ENCODE results near the gene AJM1.
"Not testable (repeated sequence)": the region's sequence is repeated elsewhere in the genome, so short reads cannot be mapped to it uniquely, and the experiment has no call there.

The AJM1 gene

DNA sequence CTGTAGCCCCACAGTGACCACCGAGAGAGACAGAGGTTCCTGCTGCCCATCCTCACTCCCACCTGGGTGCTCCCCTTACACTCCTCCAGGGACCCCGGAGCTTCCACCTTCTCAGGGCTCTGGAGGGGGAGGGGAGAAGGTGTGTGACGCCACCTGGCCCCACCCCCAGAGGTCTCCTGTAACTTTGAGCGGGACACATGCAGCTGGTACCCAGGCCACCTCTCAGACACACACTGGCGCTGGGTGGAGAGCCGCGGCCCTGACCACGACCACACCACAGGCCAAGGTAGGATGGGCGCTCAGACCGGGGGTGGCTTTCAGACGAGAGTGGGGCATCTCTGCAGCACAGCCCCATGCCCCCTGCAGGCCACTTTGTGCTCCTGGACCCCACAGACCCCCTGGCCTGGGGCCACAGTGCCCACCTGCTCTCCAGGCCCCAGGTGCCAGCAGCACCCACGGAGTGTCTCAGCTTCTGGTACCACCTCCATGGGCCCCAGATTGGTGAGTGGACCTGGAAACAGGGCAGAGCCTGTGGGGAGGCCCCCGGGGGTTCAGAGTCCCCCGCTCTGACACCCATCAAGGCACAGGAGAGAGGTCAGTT, 14.4 kb downstream of the AJM1 start:
- DNase-seq = no peak

GRCh38 chr9:136857166-136857565, 14.9 kb downstream of the AJM1 start:
- no peak for DNase-seq

GRCh38 chr9:136857581-136858412, 15.5 kb downstream of the AJM1 start:
- no peak for DNase-seq

DNA sequence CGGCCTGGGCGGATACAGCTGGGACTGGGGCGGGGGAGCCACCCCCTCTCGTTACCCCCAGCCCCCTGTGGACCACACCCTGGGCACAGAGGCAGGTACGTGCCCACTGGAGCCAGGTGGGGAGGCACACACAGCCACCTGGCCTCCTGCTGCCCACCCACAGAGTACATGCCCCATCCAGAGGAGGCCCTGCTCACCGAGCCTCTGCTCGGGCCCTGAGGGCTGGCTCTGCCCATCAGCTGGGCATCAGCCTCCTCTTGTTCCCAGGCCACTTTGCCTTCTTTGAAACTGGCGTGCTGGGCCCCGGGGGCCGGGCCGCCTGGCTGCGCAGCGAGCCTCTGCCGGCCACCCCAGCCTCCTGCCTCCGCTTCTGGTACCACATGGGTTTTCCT, 16.2 kb downstream of the AJM1 start:
- no peak for DNase-seq

GRCh38 chr9:136858844-136859757, 16.8 kb downstream of the AJM1 start:
- DNase-seq = no peak

DNA sequence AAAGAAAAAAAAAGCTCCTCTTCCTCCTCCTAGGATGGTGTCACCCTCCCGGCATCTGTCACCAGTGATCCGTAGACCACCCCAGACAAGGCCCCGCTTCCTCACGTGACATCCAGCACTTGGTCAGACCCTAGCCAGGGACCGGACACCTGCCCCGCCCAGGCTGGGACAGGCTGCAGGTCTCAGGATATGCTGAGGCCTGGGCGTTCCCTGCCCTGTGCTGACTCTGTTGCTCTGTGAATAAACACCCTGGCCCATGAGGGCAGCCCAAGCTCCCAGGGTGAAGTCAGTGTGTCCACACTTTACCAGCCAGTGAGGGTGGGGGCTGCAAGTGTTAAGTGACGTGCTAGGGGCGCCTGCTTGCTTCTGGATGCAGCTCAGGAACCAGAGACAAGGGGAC, 18.3 kb downstream of the AJM1 start:
- DNase-seq = no peak

GRCh38 chr9:136860933-136861873, 18.9 kb downstream of the AJM1 start:
- no peak for DNase-seq

GRCh38 chr9:136861874-136862457, 19.7 kb downstream of the AJM1 start:
- DNase-seq = no peak

- DNase-seq = no peak
Measured at GRCh38 chr9:136862849-136863622, 20.8 kb downstream of the AJM1 start.

DNA sequence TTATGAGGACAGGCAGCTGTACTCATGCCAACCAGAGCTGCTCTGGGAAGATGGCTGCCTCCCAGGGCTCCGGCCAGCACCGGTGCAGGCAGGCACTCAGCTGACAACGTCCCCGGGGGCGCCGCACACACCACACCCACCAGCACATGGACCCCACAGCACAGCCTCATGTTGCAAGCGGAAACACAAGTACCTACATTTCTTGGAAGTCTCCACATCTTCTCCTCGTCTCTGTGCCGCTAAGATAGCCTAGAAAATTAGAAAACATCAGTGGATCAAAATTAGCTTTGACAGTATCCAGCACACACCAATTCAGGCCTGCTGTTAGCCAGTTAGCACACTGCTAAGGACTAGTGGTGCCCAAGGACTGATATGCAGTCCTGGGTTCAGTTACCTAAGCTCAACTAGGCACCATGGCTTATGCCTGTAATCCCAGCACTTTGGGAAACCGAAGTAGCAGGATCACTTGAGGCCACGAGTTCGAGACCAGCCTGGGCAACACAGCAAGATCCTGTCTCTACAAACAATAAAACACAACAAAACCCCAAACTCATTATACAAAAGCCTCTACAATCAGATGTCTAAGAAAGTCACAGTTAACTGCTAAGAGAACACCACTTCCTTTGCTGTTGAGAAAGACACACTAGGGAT, 21.5 kb downstream of the AJM1 start:
- no peak for DNase-seq

- DNase-seq = no peak
Measured at GRCh38 chr9:136865041-136865767, 22.9 kb downstream of the AJM1 start.

- no peak for DNase-seq
Measured at GRCh38 chr9:136865768-136866103, 23.5 kb downstream of the AJM1 start.

DNA sequence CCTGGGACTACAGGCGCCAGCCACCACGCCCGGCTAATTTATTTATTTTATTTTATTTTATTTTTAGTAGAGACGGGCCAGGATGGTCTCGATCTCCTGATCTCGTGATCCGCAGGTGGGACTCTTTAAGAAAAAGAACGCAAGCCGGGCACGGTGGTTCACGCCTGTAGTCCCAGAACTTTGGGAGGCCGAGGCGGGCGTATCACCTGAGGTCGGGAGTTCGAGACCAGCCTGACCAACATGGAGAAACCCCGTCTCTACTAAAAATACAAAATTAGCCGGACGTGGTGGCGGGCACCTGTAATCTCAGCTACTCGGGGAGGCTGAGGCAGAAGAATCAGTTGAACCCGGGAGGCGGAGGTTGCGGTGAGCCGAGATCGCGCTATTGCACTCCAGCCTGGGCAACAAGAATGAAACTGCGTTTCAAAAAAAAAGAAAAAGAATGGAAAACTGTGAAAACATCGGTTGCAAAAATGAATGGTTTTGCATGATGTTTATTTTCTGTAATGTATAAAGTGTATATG, 24.7 kb downstream of the AJM1 start:
- not testable (repeated sequence) for DNase-seq

GRCh38 chr9:136867480-136867879, 25.2 kb downstream of the AJM1 start:
- no peak for DNase-seq

- no peak for DNase-seq
Measured at GRCh38 chr9:136867917-136868316, 25.6 kb downstream of the AJM1 start.

- DNase-seq = no peak
Measured at GRCh38 chr9:136868644-136869043, 26.4 kb downstream of the AJM1 start.

DNA sequence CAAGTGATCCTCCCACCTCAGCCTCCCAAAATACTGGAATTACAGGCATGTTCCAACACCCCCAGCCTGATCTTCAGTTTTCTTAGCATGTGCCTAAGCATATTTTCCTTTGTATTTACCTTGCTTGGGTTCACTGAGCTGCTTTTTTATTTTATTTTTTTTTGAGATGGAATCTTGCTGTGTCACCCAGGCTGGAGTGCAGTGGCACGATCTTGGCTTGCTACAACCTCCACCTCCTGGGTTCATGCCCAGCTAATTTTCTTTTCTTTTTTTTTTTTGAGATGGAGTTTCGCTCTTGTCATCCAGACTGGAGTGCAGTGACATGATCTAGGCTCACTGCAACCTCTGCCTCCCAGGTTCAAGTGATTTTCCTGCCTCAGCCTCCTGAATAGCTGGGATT, 27.3 kb downstream of the AJM1 start:
- DNase-seq = not testable (repeated sequence)

DNA sequence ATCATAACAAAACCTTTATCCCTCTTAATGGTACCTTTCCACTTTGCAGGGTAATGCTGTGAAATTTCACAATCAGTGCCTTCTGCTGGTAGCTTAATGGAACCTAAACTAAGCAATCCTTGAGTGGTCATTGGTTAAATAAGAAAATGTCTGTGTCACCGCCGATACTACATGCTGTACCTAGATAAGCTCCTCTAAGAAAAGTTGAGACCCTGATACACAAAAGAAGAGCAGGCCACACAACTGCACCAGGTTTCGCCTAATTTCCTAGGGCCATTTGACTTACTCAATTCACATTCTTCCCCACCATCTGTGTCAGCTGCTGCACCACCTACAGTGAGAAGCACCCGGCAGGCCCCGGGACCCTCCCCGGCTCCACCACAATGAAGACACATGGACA, 32.9 kb downstream of the AJM1 start:
- no peak for DNase-seq

DNA sequence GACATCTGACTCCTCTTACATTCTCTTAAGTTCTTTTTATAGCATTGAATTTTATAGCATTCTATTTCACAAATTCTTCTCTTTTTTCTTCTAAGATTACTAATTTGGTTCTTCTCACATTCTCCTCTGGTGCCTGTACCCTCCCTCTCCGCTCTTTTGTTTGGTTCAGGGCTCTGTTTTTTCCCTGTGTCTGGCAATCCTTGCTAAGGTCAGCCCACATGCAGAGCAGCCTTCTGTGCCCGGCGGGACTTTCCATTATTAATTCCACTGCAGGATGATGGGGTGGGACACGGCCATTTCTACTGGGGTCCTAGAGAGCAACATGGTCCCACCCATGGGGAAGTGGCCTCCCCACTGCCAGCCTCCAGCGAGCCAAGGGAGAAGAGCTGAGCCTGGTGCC, 34.2 kb downstream of the AJM1 start:
- DNase-seq = no peak

- no peak for DNase-seq
Measured at GRCh38 chr9:136880651-136881050, 38.4 kb downstream of the AJM1 start.

Measured in retina (tissue), 1 donor.